HG02623 (cell line): Measurements from ENCODE around the gene ZNF280A.

Experiments used
- ATAC-seq: cut with Tn5 transposase; IDR thresholded peaks from one replicate; pipeline ENCODE4 v1.9.1; 2021; ENCODE audit warnings: moderate library complexity; ENCODE audit not compliant: unreplicated experiment

ZNF280A gene, protein sequence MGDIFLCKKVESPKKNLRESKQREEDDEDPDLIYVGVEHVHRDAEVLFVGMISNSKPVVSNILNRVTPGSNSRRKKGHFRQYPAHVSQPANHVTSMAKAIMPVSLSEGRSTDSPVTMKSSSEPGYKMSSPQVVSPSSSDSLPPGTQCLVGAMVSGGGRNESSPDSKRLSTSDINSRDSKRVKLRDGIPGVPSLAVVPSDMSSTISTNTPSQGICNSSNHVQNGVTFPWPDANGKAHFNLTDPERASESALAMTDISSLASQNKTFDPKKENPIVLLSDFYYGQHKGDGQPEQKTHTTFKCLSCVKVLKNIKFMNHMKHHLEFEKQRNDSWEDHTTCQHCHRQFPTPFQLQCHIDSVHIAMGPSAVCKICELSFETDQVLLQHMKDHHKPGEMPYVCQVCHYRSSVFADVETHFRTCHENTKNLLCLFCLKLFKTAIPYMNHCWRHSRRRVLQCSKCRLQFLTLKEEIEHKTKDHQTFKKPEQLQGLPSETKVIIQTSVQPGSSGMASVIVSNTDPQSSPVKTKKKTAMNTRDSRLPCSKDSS

DNA sequence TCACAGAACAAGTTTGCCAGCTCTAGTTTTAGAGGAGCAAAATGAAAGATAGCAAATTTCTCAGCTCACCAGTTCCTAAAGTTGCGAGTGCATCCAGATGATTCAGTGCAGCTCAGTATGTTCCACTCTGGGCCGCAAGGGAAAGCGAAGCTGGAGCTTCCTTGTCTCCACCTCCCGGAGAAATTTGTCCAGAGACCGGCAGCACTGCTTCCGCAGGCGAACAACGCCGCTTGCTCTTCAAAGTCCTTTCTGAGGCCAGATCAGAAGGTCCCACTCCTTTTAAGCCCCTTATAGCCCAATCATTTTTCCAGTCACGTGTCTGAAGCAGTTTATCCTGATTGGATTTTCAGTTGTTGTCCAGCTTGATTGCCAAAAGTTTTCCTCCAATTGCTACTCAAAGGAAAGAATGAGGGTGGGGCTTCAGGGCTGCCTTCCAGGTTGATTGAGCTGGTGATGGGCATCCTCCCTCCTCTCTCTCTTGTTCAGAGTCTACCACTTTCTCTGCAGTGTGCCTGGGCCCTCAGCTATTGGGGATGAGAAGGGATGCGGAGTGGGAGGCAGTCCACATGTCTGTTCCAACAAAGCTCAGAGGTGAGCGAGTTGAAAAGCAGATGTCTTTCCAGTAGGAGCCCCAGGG is at the start of gene ZNF280A:
ZNF280A (minus strand) TSS at position 251 of the 637 bp plus-strand sequence. CDS start 4,640 bp downstream, outside the sequence.
- ATAC-seq, result no peak

DNA sequence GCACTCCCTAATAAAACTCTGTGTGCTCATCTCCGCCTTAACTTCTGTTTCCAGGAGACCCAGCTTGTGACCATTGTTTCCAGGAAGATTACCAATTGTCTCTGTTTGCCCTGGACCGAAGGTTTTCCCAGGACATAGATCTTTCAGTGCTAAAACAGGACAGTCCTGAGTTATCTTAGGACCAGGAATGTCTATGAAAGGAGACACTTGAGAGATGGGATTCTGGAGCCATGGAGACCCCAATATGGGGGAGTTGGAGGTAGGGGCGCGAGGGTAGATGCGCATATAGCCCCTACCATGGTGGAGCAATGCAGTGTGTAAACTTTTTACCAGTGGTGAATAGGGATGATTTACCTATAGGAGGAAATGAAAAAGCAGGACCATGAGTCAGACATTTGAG is 49.1 kb upstream of the ZNF280A start:
- no peak for ATAC-seq

DNA sequence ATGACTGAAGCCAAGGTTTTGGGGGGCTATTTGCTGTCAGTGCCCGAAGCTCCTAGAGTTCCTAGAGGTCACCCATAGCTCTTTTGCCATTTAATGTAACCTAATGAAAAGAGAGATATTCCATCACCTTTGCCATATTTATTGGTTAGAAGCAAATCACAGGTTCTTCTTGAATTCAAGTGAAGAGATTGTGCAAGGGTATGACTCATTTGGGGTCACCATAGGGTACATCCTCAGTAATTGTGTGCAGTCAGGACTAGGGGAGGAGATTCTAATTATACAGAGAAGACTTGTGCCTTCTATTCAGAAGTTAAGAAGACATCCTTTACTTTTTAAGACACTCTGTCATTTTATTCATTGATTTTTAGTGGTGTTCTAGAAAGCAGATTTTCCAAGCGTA is 45.9 kb upstream of the ZNF280A start:
- ATAC-seq, result no peak

DNA sequence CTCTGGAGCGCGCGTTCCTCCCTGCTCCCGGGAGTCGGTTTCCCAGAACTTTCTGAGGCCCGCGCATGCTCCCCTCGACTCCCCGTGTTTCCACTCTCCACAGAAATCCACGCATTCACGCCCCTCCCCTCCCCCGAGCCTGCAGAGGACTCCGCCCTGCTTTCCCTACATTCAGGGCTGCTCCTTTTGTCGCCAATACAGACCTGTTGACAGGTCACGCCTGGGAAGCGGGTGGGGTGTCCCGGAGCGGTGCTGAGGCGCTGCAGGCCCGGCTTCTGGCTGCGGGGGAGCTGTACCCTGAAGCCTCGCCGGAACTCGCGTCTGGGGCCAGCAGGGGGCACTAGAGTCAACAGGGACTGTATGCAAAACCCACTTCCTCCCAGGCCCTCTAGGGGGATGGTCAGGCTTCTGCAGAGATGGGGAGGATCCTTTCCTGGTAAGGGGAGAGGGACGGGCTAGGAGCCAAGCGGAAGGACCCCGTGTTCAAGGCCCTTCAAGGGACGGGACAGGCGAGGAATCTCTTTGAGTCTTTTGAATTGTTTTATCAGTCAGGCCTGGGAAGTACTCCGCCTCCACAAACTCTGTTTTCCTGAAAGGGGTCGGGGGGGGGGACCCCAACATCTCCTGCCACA is 39.0 kb upstream of the ZNF280A start, which contains the start of gene PRAME:
PRAME (minus strand) TSS at position 294 of the 632 bp plus-strand sequence. CDS start 2,433 bp downstream, outside the sequence.
- no peak for ATAC-seq

DNA sequence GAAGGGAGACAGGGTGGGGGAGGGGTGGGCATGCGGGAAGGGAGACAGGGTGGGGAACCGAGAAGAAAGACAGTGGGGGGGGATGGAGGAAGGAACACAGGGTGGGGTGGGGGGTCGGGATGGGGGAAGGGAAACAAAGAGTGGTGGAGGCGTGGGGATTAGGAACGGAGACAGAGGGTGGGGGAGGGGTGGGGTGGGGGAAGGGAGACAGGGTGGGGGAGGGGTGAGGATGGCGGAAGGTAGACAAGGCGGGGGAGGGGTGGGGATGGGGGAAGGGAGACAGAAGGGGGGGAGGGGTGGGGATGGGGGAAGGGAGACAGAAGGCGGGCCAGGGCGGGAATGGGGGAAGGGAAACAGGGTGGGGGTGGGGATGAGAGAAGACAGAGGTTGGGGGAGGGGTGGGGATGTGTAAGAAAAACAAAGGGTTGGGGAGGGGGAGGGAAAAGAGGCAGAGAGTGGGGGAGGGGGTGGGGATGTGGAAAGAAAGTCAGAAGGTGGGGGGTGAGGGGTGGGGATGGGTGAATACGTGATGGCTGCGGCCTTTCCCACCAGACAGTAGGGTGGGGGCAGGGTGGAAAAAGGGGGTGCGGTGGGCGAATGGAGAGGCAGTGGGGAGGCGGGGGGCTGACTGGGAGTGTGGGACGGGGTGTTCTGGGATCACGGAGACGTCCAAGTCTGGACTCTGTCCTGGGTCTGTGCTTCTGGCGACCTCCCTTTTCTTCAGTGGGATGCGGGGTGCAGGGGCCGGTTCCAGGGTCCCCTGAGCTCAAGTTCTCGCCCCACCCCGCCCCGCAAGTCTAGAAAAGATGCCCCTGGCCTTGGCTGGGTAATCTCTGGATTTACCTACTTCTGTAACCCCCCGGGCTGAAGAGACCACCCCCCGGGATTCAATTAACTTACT is 38.3 kb upstream of the ZNF280A start:
- ATAC-seq, result no peak

DNA sequence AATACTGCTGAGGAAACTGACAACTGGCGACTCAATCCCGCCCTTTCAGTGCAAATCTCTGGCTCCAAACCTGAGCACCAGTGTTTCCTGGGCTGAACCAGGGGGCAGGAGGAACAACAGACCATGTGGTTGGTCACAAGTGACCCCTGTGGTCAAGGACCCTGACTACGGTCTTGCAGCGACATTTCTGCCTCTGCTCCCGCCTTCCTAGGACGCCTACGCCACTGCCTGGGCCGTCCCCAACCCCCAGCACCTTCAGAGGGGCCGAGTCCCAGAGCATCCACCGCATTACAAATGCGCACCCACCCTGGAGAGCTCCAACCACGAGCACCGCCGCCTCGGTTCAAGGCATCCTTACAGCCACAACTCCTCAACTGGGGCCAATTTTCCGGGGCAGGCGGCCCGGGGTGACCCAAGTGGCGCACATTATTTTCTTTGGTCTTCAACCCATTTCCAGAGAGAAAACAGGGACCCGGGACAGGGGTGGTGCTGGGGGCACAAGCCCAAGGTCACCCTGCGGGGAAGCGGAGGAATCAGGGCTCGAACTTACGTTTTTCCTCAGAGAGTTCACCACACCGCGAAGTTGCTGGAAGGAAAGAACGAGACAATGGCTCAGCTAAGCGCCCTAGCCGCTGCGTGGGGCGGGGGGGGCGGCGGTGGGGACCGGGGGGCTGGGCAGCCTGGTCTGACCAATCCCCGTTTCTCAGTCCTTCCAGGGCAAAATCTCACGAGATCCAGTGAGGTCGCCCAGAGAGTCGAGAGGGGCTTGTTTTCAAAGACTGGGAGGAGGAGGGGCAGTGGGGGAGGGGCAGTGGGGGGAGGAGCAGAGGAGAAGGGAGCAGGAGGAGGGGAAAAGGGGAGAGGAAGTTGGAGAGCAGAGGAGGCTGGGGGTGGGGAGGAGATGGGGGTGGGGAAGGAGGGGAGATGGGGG is 37.2 kb upstream of the ZNF280A start:
- ATAC-seq, result no peak

DNA sequence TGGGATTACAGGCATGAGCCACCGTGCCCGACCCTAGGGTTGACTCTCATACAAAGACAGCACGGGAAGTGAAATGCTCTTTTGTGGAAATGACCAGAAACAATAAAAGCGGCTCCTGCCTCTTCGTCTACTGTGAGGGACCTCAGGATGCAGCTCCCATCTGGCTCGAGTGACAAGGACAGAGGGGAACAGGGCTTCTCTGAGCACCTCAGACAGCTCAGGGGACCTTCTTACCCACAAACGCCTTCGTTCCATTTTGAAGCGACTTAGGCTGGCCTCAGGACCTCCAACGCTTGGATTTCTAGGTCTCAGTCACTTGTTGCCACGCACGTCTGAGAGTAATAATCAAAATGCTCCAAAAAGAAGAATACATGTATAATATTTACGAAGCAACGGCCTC is 36.5 kb upstream of the ZNF280A start:
- no peak for ATAC-seq

DNA sequence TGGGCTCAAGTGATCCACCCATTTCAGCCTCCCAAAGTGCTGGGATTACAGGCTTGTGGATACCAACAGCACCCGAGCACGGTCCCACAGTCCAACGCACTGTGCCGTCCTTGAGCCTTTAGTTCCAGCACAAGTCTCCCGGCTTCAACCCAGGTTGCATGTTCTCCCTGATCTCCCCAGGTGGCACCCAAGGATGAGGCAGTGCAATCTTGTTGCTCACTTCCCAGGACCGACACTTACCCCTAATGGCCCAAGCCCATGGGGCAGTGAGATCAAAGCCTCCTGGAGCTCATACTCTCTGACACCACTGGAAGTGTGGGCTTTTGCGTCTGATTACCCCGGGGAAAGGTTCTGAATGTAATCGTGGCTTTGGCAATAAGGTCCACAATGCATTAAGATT is 35.5 kb upstream of the ZNF280A start:
- ATAC-seq, result no peak

DNA sequence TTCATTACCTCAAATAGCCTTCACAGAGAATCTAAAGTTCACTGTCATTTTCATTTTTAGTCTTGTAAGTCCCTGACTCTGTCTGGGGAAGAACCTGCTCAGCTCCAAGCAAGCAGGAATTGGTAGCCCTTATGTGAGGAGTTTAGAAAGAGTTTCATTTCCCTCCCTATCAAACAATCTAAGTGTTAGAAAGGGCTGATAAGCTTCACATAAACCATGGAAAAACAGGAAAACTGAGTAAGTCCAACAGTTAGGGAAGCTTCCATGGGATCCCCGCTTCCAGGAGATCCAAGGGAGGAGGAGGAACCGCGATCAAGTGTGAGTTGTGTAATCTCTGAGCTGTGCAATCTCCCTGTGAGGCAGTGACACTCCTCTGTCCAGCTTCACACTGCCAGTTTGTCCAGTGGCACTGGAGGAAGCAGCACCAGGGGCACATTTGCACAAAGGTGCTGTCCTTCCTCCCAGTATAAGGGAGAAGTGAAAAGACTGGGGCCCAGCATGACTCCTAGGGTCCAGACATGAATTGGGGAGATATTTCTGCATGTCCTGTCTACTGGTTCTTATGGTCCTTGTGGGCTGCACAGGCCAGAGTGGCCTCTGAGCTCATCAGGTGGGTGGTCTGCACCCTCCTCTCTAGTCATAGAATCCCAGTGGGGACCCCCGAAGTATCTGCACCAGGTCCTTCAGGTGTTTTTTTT is 34.7 kb upstream of the ZNF280A start:
- no peak for ATAC-seq

DNA sequence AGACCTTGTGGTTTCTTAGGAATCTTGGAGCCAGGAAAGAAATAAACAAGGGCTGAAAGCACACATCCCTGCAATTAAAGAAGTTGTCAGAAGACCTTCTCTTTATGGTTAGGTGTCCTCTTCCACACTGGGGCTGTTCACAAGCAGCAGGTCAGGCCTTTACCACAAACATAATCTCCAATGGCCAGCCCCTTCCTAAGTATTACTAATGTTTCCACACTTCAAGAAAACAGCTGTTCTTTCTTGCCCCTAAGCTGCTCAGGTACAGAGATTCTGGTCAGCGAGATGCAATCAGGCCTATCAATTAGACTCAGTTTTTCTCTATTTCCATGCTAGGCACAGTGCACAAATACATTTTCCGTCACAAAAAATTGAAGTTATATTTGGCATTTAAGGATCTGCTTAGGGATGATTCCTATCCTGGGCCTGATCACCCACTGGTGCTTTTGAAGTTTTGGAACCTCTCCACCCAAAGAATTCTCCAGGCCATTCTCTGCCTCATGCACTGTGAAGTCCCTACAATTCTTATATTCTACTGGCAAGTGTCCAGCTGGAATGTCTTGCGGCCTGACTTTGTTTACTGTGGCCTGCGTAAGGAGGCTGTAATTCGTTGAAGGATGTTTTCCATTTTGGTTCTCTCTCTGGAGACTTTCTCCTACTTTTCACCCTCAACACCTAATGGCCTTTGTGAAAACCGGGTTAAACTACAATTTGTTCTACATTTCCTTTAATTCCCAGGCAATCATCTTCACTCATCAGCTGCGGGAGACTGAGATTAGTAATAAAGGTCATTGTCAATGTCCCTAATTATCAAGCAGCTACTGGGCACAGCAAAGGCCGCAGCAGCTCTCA is 33.9 kb upstream of the ZNF280A start:
- ATAC-seq, result no peak

DNA sequence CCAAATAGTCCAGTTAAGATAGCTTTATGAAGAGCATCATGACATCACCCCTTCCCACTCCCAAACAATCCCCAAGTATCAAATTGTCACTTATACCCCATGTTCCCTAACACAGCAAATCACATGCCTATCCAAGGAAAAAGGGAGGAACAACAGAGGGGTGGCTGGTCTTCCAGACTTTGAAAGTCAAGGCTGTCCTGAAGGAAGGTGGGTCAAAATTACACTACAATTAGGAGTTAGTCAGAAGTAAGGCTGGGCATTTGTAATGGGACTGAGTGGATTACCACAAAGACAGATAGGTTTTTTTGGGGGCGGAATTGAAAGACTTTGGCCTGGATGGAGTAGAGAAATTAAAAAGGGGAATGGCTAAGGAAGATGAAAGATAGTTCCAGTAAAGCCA is 33.1 kb upstream of the ZNF280A start:
- ATAC-seq, result no peak

DNA sequence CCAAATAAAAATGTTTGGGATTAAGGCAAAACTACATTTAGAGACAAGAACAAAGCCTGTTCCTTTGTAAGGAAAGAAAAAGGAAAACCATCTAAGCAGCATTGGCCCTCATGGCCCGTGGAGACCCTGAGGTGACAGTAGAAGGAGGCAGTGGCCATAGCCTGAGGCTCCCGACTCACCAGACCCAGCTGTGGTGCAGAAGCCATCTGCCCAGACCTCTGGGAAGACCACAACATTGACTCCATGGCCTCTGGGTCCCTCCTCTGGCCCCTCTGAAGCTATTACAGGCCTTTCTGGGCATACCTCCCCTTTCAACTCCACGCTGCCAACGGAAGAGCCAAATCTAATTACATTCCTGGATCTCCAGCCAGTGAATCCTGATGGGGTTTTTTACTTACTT is 32.6 kb upstream of the ZNF280A start:
- ATAC-seq, result no peak

DNA sequence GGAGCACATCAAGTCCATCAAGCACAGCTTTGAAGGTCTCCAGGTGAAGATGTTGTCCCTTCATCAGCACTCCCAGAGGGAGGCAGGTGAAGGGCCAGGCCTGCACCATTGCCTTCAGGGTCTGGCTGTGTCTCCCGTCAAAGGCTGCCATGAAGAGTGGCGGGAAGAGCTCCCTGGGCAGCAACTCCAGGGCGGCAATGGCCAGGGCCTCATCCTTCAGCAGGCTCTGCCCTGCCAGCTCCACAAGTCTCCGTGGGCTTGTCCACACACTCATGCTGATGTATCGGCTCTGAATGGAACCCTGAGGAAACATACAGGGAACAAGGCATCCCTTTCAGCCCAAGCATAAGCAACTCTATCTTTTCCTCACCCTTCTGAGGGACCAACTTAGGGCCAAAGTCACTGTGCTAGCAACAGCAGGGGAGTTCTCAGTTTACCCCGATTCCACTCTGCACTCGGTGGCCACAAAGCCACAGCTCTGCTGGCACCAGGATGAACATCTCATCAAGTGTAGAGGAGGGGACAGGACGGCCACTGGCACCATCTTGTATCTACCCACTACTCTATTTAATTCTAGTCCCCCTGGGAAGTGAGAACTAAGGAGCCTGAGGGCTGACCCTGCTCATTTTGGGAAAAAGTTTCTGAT is 30.8 kb upstream of the ZNF280A start:
- ATAC-seq, result no peak

DNA sequence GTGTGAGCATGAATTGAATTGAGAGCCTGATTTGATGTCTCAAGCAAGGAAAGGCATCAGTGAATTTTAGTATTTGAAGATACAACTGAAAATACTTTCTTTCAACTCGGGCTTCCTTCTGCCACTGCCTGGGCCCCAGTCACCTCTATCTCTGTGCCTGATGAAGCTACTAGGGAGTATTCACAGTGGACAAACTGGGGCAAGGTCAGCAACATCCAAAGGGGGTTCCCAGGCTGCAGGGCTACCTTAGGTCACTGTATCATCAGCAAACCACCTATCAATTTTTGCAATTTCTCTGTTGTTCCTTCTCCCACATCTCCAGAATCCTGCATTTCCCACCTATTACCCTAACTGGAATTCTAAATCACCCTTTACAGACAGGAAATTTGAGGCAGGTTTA is 28.8 kb upstream of the ZNF280A start:
- no peak for ATAC-seq

DNA sequence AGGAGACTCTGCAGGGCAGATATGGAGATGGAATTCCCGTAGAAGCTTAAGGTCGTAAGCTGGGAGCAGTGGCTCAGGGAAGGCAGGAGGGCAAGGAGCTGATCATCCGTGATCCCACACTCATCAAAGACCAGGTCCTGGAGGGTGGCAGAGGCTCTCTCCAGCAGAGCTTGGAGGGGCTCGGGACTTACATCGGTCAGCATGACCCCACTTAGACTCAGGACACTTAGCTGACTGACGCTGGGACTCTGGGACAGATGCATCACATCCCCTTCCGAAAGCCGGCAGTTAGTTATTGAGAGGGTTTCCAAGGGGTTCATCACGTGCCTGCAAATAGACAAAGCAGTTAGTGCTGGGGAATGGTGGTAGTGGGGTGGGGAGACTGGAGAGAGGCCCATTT is 28.2 kb upstream of the ZNF280A start:
- no peak for ATAC-seq

DNA sequence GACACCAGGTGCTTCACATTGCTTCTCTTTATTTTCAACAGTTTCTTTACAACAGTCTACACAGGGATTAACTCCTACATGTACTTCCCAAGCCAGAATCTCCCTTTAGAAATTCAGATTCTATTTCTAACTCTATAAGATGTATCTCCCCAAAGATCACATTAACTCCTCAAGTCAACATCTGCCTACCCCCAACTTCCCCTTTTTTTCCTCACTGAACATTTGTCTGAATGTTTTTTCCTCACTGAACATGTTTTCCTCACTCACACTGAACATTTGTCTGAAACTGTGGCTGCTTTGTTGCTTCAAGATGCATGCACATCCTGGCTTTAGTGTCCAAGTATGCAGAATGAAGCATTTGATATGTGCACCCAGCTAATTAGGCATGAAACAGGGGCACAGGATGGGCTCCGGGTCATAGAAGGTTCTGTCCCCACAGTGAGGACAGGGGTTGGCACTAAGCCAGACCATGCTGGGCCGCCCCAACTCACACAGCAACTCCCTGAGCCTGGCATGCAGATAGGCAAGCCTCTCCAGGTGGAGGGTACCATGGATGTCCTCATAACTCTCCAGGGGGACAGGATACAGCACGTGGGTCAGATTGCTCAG is 27.7 kb upstream of the ZNF280A start:
- ATAC-seq, result no peak

DNA sequence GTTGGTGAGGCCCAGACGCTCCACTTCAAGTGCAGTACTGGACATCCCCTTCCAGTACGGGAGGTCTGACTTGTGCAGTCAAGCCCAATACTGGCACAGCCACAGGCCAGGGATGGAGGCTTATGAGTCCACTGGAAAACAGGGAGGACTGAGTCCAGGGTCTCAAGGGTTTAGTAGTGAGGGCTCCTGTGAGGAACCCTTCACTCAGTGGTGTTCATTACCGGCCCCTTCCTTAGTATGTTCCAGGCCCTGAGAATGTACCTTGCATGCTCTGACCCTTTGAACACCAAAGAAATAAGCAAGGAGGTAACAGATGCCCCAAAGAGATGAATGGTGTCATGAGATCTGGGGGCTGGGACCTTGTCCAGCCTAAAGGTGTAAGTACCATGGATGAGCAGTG is 27.2 kb upstream of the ZNF280A start:
- no peak for ATAC-seq
